Embryonic facial prominence (tissue), 1 donor: ENCODE data around the gene IFT27.
"Not testable (repeated sequence)": the region's sequence is repeated elsewhere in the genome, so short reads cannot be mapped to it uniquely, and the experiment has no call there.

Experiments used
- DNase-seq: peaks from one replicate; pipeline ENCODE4 v3.0.0-alpha.2; 2016; ENCODE audit errors: extremely low spot score

The IFT27 gene

DNA sequence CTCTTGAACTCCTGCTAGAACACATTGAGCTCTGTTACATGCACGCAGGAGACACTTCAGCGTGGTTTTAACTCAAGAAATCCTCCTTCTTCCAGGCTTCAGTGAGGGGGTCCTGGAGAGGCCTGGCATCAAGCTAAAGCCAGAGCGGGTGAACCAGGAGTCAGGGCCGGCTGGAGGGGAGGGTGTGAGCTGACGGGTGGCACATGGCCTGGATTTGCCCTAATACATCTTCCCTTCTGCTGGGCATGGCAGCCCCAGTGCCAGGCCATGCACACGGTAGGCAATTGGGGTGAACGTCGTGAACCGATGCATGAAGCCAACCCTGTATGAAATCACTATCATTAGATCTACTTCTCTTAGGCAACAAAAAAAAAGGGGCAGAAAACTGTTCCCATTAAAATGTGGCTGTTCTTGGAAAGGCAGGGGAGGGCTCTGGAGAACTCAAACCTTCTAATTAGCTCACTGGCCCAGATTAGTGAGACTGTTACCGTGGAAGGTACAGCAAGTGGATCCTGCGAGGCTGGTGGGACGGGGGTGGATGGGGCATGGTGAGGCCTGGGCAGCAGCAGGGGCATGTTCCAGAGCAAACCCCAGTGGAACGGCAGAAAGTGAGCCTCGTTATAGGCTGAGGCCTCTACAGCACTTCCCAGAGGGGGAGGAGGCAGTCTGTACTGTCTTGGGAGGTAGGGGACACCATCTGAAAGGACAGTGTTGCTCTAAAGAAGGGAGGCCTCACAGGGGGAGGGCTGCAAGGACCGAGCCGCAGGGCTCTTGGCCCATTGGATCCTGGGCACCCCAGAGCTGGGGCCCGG is 10.6 kb downstream of the IFT27 start:
- DNase-seq = no peak

DNA sequence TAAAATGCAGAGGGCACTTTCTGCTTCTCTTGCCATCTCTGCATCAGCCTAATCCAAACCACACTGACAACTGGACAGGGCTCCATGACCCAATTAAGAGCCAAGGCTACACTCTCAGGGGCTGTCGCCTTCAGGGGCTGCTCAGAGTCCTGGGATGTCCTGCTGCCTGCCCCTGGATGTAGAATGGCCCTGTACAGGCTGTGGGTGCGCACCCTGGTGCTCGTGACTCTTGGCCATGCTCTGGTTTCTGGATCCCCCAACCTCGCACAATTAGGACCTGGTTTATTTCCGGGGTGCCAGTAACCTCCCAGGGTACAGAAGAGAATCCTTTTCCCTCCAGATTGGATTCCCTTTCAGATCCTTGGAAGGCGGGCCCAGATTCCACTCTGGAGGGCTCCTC is 11.3 kb downstream of the IFT27 start:
- no peak for DNase-seq

DNA sequence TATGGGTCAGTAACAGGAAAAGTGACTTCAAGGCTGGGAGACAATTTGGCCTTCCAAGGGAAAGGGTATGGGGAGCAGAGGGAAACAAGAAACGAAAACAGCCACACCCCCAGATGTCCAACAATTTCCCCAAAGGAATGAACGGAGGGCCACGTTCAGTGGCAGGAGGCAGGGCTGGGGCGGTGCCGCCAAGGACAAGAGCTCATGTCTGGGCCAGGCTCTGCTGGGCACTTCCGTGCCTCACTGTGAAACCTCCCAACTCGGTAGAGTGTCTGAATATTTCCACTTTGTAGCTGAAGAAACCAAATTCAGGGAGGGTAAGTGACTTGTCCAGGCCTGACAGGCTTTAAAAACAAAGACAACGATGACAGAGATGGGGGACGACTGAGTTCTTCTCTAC is 11.9 kb downstream of the IFT27 start:
- no peak for DNase-seq

DNA sequence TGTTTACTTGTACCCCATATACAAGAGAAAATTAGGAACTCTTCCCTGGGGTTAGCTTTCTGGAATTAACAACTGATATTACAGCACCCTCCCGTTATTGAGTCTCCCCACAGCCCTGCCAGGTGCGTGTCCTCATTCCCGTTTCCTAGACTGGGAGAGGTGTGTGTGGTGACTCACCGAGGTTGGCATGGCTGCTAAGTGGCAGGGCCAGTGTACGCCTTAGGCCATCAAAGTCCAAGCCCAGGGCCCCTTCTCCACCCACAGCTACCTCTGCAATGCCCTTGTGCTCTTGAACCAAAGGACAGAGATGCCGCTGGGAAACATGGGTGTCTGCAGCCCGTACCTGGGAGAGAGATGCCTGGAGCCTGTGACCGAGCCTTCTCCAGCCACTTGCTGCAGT is 12.3 kb downstream of the IFT27 start:
- no peak for DNase-seq

DNA sequence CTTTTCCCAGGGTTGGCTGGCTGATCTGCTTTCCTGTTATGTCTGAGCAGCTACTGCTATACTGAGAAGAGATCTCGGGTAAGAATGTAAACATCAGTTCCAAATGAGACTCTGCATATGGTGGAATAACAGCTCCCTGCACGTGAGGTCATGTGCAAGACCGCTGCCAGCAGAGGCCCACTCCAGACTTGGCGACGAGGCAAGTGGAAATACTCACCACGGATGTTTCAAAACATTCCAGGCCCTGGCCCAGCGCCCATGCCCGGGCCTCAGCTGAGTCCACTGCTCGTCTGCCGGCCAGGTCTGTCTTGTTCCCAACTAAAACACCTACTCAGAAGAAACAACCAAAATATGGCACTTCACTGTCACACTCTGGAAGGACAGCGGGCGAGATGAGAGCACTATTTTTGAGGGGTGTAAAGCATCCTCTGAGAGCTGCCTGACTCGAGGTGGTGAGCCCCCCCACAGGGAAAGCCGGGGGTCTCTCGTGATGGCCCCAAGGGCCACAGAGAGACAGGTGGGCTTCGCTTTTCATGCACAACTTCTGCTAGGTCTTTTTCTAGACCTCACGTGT is 13.1 kb downstream of the IFT27 start:
- no peak for DNase-seq

DNA sequence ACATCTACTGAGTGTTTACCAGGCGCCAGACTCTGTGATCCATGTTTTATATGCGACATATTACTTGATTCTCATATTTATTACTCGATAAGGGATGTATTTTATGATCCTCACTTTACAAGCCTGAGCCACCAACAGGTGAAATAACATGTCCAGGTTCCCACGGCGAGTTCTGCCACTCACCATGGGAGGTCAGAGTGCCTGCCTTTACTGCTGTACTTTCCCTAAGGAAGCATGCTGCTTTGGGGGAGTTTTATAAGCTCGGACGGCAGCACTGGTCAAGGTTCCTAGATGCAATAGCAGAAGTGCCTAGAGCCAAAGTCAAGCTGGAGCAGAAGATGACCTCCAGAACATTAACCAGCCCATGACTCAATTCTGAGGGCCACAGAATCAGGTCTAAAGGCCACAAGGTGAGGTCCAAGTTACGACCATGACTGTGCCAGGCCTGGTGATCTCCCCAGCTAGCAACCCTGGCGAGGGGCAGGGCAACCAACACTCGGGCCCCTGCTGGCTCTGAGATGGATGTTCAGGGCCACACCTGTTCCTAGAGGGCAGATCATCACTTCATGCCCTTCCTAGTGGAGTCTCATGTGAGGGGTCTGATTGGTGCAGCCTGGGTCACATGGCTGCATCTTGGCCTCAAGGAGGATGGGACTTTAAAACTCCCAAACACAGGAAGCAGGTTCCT is 14.2 kb downstream of the IFT27 start:
- no peak for DNase-seq

DNA sequence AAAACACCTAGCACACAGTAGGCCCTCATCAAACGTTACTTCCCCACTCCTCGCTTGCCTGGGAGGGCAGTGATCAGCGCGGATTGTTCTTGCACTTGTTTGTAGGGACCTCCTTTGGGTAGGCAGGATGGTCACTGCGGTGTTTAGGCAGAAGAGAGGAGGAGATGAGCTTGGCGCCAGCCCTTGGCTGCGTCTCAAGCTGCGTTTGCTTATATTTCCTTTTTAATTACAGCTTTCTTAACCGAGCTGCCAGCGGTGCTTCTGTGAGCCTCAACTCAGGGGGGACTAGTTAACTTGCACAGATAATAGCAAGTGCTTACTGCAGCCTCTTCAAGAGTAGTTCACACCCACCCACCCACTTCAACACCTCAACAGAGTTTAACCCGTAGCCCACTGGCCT is 15.1 kb downstream of the IFT27 start:
- DNase-seq = no peak

DNA sequence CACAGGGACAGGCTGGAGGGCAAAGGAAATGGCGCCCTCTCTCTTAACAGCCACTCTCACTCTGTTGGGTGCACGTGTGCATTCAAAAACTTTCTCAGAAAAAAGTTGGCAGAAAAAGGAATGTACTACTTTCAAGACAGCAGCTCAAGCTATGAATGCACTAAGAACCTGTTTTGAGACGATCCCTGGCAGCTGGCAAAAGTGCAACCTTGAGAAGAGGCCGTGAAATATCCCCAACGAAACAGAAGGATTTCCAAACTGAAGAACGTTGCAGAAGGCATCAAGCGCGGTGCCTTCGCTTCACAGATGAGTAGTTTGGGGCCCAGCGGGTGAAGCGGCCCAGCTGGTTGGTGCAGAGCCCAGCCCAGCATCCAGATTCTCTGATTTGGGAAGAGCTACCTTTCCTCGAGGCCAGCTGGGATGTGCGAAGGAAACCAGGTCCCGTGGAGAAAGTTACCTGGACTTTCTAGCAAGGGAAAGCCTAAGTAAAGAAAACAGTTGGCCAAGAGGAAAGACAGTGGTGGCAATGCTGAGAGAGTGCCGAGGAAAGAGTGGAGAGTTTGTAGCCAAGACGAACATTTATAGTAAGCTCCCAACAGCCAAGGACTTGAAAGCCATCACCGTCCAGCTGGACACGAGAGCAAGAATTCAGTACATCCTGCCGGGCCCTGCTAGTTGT is 16.3 kb downstream of the IFT27 start:
- no peak for DNase-seq

DNA sequence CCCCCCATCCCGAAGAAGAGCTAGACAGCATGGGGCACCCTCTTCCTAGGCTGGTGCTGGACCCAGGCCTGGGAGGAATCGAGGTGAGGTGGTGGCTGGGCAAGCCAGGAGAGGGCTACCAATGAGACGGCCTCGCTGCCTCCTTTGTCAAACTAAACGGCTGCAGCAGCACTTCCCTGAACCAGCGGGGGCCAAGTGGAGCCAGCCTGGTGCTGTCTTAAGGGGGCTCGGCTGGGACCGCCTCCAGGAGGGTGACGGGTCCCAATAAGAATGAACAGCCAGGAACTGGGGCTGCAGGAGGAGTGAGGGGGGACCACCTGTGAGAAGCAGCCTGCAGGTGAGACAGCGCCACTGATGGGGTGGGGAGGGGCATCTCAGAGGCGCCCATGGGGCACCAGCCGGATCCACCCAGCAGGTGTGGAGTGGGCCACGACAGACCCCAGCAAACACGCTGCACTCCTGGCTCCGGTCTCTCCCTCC is 17.1 kb downstream of the IFT27 start:
- no peak for DNase-seq

DNA sequence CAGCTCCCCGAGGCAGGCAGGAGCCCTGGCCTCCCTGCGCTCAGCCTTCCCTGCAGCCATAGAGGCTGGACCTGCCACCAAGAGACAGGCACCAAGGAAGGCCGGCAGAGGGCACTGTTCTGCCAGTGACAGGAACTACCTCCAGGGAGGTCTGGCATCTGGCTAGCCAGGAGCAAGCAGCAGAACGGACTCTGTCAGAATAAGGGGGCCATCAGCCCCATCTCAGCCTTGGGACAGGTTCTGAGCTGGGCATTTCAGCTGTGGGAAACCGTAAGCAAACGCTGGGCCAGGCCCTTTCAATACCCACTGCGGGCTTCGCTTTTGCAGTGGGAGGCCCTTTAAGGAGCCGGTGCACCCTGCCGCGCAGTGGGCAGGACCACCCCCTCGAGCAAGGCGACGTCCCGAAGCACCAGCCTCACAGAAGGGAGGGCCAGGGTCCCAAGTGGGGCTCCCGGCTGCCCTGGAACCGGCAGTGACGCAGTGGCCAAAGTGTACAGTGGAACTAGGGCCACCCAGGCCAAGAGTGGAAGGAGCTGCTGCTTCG is 18.2 kb downstream of the IFT27 start:
- DNase-seq = no peak

DNA sequence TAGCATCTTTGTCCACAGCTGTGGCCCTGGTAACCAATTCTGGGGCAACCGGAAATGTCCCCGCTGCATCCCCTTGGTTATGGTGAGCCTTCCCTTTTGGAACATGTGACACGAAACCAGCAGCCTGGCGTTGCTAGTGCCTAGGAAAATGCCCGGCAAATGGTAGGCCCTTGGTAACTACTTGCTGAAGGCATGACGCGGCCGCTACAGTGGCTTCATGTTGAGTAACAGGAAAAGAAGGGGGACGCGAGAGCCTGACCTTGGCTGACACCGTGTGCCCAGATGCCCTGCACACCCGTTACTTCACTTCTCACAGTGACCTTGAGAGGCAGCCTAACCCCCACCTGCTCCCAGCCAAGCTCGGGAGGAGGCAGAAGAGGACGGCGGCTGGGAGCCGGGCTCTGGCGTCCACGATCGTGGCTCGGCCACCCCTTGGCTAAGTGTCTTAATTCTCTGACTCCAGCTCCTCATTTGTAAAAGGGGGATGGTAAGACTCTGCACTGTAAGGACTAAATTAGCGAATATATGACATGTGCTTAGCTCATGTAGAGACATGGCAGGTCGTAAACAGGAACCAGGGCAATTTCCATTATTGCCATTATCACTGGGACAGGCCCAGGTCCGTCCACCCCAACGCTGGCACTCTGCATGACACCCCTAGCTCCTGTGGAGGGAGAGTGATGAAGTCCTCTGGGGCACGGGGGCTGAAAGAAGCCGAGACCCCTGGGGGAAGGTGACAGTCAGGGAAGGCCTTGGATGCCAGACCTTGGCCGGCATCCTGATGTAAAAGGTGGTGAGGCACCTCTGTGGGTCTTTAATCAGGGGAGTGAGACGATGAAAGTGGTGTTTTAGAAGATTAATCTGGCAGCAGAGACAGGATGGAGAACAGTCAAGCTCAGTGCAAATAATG is 18.9 kb downstream of the IFT27 start:
- no peak for DNase-seq

DNA sequence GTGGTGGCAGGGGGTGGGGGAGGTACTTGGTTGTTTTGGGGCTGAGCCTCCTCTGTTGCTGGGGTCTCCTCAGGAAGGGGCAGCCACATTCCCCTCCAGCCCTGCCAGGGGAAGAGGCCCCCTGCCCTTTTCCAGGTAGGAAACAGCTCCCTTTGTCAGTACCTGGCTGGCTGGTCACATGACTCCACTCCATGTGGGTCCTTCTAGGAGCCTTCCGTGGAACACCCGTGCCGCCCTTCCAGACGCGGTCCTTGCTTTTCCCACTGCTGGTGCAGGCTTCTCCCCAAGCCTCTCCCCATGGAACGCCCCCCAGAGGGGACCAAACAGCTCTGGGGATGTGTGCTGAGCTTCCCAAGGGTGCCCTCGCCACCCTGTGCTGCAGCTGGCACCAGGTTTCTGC is 19.9 kb downstream of the IFT27 start:
- DNase-seq = no peak

DNA sequence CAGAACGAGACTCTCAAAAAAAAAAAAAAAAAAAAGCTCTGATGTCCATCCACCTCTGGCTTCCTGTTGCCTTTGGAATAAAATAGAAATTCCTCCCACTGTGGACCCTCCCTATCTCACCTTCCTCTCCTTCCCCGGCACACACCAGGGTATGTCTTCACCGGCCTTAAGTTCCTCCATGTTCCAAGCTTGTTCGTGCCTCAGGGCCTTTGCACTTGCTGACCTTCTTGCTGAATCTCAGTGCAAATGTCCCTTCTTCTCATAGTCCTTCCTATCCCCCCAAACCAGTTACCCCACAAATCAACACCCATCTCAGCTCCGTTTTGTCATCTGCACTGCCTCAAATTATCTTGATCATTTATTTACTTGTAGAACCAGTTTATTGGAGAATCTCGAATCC is 20.6 kb downstream of the IFT27 start:
- no peak for DNase-seq

DNA sequence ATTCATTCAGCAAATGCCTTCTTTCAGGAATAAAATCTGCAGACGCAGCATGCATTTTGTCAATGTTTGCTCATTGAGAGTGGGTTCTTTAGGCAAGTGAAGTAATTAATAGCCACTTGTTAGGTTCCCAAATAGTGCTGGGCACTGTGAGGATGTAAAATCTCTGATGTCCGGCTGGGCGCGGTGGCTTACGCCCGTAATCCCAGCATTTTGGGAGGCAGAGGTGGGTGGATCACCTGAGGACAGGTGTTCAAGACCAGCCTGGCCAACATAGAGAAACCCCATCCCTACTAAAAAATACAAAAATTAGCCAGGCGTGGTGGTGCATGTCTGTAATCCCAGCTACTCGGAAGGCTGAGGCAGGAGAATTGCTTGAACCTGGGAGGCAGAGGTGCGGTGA is 21.0 kb downstream of the IFT27 start:
- not testable (repeated sequence) for DNase-seq

DNA sequence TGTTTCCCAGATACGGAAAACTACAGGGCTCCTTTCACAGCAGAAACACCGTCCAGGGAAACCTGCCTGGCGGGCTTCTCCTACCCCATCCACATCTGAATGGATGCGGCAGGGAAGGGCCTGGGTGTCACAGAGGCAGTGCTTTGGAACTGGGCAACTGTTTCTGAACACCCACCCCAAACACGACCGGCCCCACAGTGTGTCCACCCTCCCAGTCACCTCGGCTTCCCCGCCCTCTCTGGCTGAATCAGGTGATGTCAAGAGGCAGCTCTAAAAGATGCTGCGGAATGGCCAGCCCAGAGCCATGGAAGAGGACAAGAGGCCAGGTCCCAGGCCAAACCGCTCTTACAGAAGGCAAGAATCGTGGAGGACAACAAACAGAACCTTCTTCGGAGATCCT is 22.0 kb downstream of the IFT27 start:
- DNase-seq = no peak

DNA sequence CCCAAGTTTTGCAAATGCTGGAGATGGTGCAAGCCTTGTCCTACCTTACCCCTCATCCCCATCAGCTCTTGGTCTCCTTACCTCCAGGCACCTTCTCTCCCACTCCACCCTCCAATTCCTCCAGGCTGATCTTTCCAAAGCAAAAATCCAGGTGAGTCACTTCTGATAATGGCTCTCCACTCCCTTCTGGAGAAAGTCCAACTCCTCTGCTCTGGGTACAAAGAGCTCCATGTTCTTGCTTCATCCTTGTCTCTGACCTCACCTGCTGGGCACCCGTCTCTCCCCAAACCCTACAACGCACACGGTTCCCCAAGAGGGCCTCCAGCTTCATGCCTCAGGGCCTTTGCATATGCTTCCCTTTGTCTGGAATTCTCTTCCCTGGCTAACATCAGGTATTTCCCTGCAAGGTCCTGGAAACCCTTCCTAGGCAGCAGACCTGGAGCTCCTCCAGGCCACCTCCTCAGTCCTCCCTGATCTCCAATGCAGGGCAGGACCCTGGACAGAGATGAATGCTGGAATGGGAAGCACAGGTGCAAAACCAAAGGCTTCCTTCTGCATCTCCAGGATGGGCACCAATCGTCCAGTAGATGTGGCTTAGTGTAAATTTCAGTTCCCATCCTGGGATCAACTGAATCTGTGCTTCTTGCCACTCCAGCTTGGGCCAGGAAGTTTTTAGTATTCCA is 22.7 kb downstream of the IFT27 start:
- no peak for DNase-seq

DNA sequence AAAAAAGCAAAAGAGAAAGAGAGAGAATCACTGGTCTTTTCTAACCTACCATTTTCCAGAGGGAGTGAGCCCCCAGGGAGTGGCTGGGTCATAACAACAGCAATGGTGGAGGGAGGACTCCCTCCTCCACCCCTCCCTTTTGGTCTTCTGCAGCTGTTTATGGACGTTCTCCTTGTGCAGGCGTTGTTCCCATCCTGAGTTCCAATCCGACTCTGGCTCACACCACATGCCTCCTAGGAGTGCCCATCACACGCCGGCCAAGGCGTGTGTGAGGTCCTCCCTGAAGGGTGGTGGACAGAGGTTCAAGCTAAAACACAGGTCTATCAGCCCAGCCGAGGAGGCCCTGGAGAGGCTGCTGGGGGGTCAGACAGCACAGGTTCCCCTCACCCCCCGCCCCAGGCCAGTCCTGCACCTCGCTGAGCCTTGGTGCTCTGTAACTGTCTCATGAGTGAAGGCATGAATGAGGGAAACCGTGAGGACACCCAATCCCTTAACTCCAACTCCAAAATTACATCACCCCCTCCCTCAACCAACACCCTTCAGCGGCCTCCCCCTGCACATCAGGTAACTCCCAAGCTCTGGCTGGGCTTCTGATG is 29.4 kb downstream of the IFT27 start:
- no peak for DNase-seq

DNA sequence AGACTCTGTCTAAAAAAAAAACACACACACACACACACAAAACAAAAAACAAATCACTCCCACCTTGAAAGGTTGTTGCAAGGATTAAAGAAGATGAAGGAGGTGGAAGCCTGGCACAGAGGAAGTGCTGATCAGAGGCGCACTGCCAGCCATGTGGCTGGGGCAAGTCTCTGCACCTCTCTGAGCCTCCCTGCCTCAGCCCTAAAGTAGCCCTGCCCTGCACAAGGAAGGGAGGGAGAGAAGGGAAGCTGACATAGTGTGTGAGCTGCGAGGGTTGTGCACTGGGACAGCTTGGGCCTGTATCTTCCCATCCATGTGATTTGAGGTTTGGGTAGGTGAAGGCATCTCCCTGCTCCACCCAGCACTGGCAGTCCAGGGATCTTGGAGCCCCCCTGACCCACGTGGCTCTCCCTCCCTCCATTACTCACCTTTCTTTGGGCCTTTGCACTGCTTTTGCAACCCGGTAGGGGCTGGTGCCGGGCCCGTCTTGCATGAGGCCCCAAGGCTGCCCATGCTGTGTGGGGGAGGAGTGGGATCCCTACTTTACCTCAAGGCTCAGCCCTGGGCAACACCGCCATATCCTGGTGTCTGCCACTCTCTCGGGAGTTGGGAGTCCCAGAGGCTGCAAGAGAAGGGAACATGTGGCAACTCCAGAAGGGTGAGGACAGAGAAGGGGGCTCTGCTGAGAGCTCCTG is 30.5 kb downstream of the IFT27 start:
- DNase-seq = no peak

DNA sequence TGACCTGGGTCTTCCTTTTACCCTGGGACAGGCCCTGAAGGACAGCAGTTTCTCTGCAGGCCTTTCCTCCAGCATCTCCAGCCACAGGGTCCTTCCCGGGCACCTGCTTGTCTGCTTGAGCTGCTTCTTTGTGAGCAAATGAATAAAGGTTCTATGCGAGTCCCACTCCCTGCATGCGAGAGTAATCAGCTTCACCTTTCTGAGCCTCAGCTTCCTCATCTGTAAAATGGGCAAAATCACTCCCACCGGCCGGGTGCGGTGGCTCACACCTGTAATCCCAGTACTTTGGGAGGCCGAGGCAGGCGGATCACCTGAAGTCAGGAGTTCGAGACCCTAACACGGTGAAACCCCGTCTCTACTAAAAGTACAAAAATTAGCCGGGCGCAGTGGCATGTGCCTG is 31.1 kb downstream of the IFT27 start:
- DNase-seq = no peak

DNA sequence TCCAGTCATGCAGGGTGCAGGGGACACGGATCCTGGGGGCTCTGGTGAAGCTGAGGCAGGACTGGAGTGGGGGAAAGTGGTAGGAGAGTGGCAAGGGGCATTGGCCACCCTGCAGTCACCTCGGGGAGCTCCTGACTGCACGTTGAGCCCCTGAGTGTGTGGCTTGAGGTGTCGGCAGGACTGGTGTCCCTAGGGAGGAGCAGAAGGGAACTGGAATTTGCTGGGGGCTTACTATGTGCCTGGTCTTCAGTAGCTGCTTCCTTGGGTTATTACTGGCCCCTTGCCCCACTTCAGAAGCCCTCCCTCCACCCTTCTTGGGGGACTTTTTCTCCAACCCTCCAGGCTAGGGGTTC is 31.5 kb downstream of the IFT27 start:
- DNase-seq = no peak
